CMK (cell line): Measurements from ENCODE around the gene IFITM10.
"Not testable (repeated sequence)": the region's sequence is repeated elsewhere in the genome, so short reads cannot be mapped to it uniquely, and the experiment has no call there.

Experiments
- DNase-seq: peaks from one replicate; pipeline ENCODE4 v3.0.0-alpha.2; 2010; ENCODE audit warnings: low read depth

Gene IFITM10

DNA sequence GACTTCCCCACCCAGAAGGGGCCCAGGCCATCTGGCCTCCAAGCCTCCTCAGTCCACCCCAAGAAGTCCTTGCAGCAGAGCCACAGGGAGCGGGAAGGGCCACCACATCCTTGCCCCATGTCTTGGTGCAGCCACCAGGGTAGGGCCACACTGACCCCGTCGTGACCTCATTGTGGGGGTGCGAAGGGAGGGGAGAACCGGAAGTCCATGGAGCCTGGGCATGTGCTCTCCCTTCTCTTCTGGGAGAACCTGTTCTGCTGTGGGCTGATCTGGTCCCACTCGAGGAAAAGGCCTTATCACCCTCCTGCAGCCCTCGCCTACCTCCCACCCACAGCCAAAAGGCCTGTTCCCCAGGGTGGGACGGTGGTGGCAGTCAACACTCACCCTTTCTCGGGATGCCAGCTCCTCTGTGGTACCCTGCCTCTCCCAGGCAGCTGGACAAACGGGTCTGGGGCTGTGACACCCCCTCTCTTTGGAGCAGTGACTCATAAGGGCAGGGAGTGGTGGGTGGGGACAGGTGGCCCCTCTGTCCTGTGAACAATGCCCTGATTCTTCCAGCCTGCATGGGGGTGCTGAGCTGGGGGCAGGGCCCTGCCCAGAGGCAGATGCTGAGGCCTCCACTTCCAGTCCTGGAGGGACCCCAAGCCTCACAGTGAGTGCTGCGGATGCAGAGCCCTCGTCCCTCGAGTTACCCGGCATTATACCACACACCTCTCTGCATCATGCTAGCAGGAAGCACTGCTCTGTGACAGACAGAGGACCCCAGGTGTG is 27.9 kb upstream of the IFITM10 start:
- DNase-seq = peak; percentile 70

DNA sequence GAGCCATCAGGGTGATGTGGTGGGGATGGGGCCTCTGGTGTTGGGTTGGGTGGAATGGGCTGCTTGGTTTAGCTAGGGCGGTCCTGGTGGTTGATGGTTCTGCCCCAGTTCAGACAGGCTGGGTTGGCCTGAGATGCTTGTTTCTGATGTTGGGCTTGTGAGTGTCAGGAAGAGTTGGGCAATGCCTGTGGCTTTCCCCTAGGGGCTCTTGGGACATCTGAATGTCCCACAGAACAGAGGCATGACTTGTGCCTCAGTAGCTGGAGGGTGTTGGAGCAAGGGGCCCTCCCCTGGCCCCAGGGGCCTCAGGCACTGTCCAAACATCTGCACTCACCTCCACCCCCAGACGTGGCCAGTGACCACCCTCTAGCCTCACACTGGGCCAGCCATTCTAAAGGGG is 27.3 kb upstream of the IFITM10 start:
- DNase-seq = no peak

DNA sequence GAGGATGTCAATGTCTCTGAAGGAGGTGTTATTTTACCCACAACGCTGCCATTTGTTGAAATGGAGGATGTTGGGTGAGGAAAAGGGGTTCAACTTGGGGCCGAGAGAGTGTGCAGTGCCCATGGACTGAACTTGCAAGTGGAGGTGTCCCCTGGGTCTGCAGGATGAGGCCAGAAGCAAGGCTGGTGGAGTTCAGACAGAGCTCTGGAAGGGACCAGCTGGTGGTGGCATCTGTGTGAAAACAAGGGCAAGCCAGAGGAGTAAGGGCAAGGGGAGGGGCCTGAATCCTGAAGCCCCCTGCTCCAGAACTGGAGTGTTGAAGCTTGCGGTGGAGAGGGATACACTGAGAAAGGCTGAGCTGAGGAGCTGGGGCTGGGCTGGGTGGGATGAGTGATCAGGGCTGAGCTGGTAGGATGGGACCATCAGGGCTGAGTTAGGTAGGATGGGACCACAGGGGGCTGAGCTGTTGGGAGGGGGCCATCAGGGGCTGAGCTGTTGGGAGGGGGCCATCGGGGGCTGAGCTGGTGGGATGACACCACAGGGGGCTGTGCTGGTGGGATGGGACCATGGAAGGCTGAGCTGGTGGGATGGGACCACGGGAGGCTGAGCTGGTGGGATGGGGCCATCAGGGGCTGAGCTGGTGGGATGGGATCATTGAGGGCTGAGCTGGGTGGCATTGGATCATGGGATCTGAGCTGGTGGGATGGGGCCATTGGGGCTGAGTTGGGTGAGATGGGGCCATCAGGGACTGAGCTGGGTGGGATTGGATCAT is 26.7 kb upstream of the IFITM10 start:
- no peak for DNase-seq

DNA sequence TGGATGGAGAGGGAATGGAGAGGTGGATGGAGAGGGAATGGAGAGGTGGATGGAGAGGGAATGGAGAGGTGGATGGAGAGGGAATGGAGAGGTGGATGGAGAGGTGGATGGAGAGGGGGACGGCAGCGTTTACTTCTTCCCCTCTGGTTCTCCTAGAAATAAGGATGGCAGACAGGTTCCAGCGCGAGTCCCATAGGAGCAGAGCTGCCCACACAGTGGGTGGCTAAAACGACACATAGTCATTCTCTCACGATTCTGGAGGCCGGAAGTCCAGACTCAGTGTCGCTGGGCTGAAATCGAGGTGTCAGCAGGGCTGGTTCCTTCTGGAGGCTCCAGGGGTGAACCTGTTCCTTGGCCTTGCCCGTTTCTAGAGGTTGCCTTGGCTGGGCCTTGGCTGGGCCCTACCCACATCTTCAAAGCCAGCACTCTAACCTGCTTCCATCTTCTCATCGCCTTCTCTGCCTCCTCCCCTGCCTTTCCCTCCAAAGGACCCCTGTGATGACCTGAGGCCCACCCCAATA is 26.0 kb upstream of the IFITM10 start:
- no peak for DNase-seq

DNA sequence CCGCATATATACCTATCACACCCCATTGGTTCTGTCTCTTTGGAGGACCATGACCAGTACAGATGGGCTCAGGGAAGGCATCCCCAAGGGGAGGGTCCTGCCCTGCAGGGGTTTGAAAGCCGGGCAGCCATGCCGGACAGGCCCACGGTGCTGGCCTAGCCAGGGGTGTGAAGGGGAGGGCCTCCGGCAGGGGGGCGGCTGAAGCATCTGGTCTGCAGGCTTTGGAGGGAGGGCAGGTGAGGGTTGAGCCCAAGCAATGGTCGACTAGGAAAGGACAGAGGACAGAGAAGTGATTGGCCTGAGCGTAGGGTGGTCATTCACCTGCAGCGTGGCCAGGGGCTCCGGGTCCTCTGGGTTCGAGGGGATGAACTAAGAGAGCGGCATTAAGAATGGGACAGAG is 24.5 kb upstream of the IFITM10 start:
- no peak for DNase-seq

DNA sequence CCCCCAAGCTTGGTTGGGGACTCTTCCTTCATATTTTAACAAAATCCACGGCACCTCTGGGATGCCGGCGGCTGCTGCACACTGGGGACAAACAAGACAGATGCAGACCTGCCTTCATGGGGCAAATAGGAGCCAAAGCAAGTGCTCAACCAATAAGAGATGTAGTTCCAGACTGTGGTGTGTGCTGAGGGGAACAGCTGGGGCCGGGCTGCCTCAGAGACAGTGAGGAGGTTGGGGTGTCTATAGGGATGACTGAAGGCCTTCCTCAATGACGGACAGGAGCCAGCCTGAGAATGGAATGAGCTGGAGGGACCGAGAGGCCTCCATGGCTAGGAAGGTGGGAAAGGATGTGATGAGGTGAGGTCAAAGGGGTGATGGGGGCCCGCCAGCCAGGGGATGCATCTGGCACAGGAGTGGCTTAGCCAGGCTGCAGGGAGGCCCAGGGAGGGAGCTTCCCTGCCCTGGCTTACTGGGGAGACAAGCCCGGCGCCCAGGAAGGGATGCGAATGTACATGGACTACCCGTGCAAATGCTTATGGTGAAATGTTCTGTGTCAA is 23.7 kb upstream of the IFITM10 start:
- DNase-seq = no peak

DNA sequence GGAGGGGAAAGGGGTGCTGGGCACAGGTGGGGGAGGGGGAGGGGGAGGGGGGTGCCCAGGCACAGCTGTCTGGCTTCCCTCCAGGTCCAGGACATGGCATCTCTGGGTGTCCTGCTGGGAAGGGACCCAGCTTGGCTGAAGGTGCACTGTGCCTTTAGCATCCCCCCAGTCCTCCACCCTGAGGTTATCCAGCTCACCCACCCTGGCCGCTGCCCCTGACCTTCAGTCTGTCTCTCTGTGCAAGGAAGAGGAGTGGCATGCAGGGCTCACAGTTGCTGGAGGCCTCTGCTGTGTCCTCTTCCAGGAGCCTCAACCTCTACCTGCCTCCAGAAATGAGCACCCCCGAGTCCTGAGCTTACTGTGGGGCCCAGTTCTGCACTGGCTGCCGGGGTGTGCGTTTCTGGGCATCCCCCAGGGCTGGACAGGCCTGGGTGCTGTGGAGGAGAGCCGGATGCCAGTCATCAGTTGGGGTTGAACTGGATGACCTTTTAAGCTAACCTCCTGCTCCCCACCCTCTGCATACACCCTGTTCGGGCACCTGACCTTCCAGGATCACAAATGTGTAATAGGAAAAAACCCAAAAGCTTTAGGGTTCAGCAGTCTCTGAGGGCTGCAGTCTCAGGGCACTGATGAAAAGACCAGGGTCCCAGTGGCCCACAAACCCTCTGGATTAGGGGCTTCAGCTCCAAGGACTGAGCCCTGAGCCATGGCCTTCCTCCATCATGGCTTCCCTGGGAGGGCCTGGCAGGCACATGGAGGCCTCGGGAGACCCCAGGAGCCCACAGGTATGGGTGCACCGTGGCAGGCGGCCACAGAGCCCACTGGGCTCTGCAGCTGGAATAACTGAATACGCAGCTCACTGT is 23.0 kb upstream of the IFITM10 start:
- DNase-seq = no peak

DNA sequence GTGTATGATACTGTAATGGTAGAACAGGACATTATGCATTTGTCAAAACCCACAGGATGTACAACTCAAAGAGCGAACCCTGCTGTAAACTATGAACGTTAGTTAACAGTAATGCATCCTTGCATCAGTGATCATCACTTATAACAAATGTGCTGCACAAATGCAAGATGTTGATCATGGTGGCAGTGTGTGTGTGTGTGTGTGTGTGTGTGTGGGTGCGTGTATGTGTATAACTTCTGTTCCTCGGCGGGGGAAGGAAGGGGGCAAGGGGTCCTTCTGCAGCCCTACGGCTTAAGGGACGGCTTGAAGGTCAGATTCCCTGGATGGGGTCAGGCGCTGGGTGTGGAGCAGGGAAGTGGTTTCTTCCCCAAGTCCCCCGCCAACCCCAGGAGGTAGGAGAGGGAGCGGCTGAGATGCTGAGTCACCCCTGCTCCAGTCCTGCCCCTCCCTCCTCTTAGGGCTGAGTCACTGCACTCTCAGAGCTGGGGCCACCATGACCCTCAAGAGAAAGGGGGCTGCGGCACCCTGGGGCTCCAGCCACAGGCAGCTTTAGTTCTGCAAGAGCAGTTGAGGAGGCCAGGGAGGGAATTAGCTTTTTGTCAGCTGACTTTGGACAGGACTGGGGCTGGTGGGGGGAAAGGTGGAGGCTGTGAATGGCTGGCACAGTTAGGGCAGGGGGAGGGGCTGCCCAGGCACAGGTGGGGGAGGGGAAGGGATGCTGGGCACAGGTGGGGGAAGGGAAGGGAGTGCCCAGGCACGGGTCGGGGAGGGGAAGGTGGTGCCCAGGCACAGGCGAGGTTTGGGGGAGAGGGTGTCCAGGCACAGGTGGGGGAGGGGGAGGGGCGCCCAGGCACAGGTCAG is 22.1 kb upstream of the IFITM10 start:
- DNase-seq = peak; percentile 58

DNA sequence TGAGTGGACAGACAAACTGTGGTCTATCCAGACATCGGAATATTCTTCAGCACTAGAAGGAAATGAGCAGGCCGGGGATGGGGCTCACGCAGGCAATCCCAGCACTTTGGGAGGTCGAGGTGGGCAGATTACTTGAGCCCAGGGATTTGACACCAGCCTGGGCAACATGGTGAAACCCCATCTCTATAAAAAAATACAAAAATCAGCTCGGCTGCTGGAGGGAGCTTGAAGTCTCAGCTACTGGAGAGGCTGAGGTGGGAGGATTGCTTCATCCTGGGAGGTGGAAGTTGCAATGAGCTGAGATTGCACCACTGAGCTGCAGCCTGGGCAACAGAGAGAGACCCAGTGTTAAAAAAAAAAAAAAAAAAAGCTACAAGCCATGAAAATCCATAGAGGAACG is 21.3 kb upstream of the IFITM10 start:
- no peak for DNase-seq

DNA sequence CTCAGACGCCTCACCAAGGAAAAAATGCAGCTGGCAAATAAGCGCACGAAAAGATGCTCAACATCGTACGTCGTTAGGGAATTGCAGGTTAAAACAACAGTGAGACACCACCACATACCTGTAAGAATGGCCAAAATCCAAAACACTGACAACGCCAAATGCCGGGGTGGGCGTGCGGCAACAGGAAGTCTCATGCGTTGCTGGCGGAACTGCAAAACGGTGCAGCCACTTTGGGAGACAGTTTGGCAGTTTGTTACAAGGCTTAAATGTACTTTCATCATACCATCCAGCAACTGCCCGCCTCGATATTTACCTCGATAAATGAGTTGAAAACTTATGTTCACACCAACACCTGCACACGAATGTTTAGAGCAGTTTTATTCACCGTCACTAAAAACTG is 20.9 kb upstream of the IFITM10 start:
- no peak for DNase-seq

DNA sequence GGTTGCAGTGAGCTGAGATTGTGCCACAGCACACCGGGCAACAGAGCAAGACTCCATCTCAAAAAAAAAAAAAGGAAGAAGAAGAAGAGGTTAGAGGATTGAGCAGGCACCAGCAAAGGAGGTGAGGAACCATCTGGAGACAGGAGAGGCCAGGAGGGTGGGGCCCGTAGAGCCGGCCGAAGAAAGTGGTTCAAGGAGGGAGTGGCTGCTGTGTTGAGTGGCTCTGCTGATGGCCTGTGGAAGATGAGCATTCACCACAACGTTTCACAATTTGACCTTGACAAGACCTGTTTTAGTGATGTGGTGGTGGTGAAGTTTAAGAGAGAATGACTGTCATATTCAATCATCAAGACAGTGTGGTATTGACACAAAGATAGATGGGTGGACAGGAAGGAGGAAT is 20.1 kb upstream of the IFITM10 start:
- DNase-seq = no peak

DNA sequence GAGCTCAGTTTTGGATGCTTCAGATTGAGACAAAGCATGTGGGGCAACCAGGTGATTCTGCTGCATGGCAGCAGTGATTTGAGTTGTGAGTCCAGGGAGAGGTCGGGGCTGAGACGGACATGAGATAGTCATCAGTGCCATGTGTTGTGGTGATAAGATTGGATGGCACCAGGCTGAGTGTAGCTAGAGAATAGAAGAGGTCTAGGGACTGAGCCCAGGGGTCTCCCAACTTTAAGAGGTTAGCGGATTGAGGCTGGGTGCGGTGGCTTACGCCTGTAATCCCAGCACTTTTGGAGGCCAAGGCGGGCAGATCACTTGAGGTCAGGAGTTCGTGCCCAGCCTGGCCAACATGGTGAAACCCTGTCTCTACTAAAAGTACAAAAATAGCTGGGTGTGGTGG is 19.7 kb upstream of the IFITM10 start:
- no peak for DNase-seq

DNA sequence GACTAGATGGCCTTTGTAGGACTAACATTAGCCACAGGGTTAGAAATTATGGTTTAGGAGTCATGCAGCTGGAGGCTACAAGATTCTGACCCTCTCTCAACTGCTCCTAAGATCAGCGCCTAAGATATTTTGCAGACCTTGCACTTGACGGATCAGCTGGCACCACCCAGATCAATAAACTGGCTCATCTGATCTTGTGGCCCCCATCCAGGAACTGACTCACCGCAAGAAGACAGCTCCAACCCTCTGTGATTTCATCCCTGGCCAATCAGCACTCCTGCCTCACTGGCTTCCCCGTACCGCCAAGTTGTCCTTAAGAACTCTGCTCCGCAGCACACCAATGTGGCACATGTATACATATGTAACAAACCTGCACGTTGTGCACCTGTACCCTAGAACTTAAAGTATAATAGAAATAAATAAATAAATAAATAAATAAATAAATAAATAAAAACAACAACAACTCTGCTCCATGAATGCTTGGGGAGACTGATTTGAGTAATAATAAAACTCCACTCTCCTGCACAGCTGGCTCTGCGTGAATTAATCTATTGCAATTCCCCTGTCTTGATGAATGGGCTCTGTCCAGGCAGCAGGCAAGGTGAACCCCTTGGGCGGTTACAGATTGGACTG is 19.0 kb upstream of the IFITM10 start:
- not testable (repeated sequence) for DNase-seq

DNA sequence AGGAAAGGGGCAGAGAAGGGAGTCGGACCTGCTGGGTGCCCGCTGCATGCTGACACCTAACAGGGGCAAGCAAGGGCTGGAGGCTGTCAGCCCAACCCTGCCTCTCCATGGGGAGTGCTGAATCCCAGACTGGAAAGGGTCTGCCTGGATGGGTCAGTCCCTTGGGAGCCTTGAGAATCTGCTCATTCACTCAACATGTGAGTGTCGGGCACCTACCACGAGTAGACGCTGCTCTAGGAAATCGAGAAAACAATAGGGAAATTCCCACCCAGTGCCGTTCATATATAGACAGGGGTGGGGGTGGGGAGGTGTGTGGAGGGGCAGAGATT is 17.7 kb upstream of the IFITM10 start:
- no peak for DNase-seq

DNA sequence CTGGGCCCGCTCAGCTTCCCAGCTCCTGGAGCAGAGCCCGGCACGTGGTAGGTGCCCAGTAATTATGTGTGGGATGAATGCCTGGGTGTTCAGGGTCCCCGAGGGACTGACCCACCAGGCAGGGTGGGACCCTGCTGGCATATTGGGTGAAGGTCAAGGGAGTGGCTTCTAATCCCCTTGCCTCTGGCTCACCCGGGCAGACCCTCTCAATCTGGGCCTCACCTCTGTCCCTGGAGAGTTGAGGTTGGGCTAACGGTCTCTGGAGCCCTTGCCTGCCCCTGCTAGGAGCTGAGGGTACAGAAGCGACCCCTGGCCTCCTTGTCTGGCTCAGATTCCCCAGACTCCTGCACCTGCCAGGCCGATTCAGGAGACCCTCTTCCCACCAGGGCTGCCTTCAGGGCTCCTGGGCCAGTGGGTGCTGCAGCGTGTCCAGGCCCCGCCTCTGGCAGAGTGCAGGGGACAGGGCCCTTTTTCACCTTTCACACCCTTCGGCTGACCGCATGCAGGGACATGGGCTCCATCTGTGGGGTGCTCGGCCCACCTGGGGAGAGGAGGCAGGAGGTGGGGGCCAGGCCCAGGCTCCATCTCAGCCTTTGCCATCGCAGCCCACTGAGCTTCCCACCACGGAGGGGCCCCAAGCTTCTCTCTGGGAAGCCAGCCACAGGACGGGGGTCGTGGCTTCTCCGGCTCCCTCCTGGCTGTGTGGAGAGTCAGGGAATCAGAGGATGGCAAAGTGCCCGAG is 17.2 kb upstream of the IFITM10 start:
- no peak for DNase-seq

DNA sequence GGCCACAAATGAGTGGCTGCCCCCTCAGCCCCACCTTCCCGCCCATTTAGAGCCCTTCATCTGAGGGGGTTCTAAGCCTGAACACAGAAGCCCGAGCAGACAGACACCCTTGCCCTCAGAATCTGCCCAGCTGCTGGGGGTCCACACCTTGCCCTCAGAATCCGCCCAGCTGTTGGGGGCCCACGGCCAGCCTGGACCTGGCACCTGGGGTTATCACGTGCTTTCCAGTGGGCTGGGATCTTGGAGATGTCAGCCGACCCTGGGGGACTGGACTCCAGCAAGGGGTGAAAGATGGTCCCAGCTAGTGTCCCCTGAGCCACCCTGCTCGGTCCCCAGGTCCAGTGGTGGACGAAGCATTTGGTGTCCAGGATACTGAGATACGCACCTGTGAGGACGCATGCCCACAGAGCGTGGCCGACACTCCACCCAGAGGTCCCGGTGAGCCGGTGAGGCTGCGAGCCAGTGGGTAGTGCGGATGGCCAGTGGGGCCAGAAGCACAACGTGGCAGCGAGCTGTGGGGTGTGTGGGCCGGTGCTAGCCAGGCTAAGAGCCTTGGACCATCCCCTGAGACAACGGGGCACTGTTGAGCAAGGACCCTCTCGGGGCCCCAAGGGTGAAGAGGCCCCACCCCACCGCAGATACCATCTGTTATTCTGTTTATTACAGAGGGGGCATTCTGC is 16.5 kb upstream of the IFITM10 start:
- no peak for DNase-seq

DNA sequence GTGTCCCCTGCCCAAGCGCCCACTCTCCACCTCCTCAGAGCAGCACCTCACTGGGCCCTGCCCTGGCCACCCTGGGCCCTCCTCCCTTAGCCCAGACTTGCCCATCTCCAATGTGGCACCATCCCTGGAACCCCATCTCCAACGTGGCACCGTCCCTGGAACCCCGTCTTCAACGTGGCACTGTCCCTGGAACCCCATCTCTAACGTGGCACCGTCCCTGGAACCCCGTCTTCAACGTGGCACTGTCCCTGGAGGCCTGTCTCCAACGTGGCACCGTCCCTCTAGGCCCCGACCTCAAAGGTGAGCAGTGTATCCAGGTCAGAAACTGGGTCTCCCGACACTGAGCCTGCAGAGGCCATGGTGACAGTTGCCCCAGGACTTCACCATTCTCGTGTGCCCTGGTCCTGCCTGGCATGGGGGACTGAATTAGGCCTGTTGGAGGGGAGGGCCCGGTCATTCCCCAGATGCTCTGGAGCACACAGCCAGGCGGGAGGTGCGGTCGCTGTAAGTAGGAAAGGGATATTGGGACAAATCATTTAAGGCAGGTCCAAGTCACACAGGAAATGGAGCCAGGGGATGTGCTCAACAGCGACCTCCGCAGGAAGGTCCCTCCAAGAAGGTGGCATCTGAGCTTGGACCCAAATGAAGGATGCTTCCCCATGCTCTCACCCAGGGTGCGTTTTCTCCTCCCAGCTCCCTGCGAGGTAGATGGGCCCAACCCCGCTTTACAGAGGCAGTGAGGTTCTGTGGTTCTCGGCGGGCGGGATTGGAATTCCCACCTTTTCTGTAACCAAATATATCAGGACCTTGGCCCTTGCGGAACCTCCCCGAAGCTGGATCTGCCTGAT is 15.7 kb upstream of the IFITM10 start:
- DNase-seq = no peak

DNA sequence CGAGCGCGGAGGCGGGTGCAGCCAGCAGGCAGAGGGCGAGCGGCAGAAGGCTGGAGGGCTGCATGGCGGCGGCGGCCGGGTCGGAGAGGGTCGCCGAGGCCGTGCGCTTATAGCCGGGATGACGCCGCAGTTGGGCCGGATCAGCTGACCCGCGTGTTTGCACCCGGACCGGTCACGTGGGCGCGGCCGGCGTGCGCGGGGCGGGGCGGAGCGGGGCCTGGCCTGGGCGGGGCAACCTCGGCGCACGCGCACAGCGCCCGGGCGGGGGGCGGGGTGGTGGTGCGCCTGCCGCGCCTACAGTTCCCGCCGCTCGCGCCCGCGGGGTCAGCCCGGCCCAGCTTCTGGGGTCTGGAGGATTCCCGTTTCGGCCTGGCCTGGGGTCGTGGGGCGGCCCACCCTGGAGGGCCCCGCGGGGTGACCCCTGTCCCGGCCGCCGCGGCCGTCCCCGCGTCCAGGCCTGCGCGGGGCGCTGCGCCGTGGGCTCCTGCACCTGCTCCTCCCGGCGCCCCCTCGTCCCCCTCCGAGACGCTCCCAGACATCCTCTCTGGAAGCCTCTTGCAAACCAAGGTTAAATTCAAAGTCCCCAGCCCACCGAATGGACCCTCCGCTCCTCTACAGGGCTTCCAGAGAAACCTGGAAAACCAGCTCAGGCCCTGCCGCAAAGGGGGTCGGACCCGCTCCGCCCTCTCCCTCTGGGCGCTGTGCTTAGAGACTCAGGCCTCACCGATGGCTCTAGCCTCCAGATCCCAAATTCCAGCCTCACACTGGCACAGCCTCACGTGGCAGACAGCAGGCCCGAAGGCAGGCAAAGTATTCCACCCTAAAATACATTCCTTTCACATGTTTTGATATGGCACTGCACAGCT is 13.6 kb upstream of the IFITM10 start, which contains the start of gene CTSD:
Gene CTSD (minus strand): TSS at position 132 of the 866 bp plus-strand sequence. CDS start 68 bp downstream, at position 64.
- DNase-seq = no peak
